Hypothalamus (tissue), 51 donors: Measurements from ENCODE around the gene NLRP6.
"Not testable (repeated sequence)": the region's sequence is repeated elsewhere in the genome, so short reads cannot be mapped to it uniquely, and the experiment has no call there.

ENCODE experiments used
- DNase-seq, 51 donors: peaks; one replicate each; lab custom pipeline; 2025; lab: John Stamatoyannopoulos, UW

Gene NLRP6

DNA sequence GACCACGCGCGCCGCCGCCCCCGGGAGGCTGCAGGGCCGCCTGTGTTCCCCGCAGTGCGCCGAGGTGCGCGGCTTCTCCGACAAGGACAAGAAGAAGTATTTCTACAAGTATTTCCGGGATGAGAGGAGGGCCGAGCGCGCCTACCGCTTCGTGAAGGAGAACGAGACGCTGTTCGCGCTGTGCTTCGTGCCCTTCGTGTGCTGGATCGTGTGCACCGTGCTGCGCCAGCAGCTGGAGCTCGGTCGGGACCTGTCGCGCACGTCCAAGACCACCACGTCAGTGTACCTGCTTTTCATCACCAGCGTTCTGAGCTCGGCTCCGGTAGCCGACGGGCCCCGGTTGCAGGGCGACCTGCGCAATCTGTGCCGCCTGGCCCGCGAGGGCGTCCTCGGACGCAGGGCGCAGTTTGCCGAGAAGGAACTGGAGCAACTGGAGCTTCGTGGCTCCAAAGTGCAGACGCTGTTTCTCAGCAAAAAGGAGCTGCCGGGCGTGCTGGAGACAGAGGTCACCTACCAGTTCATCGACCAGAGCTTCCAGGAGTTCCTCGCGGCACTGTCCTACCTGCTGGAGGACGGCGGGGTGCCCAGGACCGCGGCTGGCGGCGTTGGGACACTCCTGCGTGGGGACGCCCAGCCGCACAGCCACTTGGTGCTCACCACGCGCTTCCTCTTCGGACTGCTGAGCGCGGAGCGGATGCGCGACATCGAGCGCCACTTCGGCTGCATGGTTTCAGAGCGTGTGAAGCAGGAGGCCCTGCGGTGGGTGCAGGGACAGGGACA lies 2.7 kb downstream of the NLRP6 start:
- no peak for DNase-seq

- no peak for DNase-seq
Measured at GRCh38 chr11:281486-282161, 3.4 kb downstream of the NLRP6 start.

DNA sequence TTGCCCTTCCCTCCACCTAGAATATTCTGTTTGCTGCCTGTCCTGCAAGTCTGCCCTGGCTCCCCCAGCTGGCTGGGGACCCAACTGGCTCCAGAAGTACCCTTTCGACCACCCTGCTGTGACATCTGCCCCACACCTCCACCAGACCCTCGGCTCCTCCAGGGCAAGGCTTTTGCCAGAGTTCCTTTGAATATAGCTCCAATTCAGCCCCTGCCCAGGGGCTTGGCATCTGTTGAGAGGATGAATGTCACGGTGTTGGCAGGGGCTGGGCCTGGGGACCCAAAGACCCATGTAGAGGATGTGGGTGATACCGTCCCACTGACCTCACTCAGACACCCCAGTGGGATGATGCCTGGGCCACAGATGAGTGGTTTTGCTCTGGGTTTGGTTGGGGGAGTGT lies 4.0 kb downstream of the NLRP6 start:
- DNase-seq = no peak

- no peak for DNase-seq
Measured at GRCh38 chr11:282630-283360, 4.6 kb downstream of the NLRP6 start.

- no peak for DNase-seq
Measured at GRCh38 chr11:283405-284104, 5.3 kb downstream of the NLRP6 start.

- no peak for DNase-seq
Measured at GRCh38 chr11:284105-285020, 6.2 kb downstream of the NLRP6 start.

GRCh38 chr11:285021-285893 lies 7.0 kb downstream of the NLRP6 start:
- no peak for DNase-seq

- DNase-seq = no peak
Measured at GRCh38 chr11:285894-286220, 7.7 kb downstream of the NLRP6 start.

- DNase-seq = not testable (repeated sequence)
Measured at GRCh38 chr11:286977-287820, 9.0 kb downstream of the NLRP6 start.

DNA sequence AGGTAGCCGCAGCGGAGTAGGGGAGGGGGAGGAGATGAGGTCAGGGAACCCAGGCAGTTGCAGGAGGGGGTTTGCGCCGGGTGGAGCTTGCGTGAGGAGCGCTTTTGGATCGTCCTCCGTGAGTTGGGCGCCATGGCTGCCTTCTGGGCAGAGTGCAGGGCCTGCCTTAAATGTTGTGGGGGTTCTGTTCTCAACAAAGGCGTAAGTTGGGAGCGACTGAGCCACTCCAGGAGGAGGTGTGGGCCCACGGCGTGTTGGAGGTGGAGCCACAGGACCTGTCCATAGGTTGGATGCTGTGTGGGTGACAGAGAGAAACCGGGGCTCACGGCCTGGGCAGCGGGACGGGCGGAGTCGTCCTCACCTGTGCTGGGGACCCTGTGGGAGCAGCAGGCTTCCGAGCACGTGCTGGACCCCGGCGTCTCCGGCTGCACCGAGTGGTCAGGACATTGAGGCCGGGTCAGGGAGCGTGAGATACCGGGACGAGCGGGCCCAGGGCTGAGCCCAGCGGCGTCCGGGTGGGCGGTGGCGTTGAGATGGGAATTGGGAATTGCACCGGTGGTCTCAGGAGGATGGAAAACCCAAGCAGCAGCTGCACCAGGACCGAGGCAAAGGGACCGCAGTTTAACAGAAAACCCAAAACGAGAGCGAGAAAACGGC lies 9.7 kb downstream of the NLRP6 start:
- no peak for DNase-seq

DNA sequence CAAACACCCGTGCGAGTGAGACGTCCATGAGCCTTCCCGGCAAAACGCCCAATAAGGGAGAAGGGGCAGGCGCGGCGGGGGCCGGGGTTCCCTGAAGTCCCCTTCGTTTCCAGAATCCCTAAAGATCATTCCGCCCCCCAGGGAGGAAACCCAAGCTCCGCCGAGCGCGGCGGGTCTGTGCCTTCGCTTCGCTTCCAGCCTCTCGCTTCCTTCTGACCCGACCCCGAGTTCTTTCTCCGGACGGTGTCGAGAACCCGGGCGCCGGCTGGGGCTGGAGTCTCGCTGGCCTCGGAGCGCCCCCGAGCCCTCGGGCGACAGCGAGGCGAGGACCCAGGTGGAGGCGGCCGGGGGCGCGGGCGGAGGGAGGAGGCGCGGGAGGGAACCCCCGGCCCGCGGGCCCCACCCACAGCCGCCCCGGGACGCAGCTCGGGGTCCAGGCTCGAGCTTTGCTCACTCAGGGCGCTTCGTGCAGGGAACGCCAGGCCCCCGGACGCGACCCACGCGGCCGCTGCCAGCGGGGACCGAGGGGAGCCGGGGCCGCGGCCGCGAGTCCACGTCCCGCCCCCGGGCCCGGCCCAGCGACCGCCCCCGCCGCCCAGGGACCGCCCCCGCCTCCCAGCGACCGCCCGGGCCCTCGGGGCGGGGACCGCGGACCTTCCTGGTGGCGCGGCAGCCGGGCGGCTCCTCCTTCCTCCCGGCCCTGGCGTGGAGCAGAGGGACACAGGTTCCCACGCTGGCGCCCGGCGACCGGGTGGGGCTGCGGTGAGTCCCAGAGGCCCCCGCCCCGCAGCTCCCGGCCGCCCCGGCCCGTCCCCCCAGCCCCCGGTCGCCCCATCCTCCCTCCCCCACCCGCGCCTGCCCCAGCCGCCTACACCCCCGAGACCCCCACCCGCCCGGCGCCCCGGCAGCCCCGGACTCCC lies 10.5 kb downstream of the NLRP6 start, which contains the start of gene PGGHG:
TSS of gene PGGHG (plus strand) at position 649 of the 920 bp plus-strand sequence. CDS start 691 bp downstream, outside the sequence.
- peak in 7 of 51 donors; percentile 20 to 57 (median 29) for DNase-seq

- no peak for DNase-seq
Measured at GRCh38 chr11:289398-289711, 11.1 kb downstream of the NLRP6 start.

- DNase-seq = no peak
Measured at GRCh38 chr11:289712-290620, 11.8 kb downstream of the NLRP6 start.

GRCh38 chr11:290621-291231 lies 12.5 kb downstream of the NLRP6 start:
- no peak for DNase-seq
